Neural cell (in vitro differentiated cells): ENCODE measurements around the gene PRPF38A. TPM values are rescaled to one million over a fixed set of nuclear protein-coding genes. Genes with fewer than 3 reads are reported as not detected.

Experiments used
- H2AFZ ChIP-seq: fragments of 200-600, 300-800 bp; sonication (generic), shearing (Covaris generic); 2 replicates; pipeline ENCODE4 v1.6.0; 2014; ENCODE audit warnings: low read depth, mild to moderate bottlenecking, antibody characterized with exemption, low read length, moderate library complexity
- H3F3A ChIP-seq: fragments of 200-600 bp; shearing (Covaris generic); 2 replicates; pipeline ENCODE4 v1.6.1; 2016; ENCODE audit warnings: mild to moderate bottlenecking, moderate library complexity, mixed read lengths, antibody characterized with exemption, low read length; ENCODE audit not compliant: insufficient read depth, poor library complexity, severe bottlenecking
- H3K27ac ChIP-seq: fragments of 200-600, 300-800 bp; sonication (generic), shearing (Covaris generic); 2 replicates; pipeline ENCODE4 v1.5.1; 2014; ENCODE audit warnings: mild to moderate bottlenecking, low read length, moderate library complexity
- H3K27me3 ChIP-seq: fragments of 300-800, 200-600 bp; sonication (generic), shearing (Covaris generic); 2 replicates; pipeline ENCODE4 v1.6.0; 2014; ENCODE audit warnings: mild to moderate bottlenecking, low read depth, low read length, moderate library complexity; ENCODE audit not compliant: insufficient read depth
- H3K36me3 ChIP-seq: fragments of 300-800, 200-600 bp; sonication (generic), shearing (Covaris generic); 2 replicates; pipeline ENCODE4 v1.5.1; 2014; ENCODE audit warnings: mild to moderate bottlenecking, antibody characterized with exemption, low read length, moderate library complexity; ENCODE audit not compliant: insufficient read depth
- H3K4me2 ChIP-seq: fragments of 300-800, 200-600 bp; sonication (generic), shearing (Covaris generic); 2 replicates; pipeline ENCODE4 v1.6.0; 2014; ENCODE audit warnings: mild to moderate bottlenecking, low read length
- H3K4me3 ChIP-seq: fragments of 300-800, 200-600 bp; sonication (generic), shearing (Covaris generic); 2 replicates; pipeline ENCODE4 v1.5.1; 2014; ENCODE audit warnings: mild to moderate bottlenecking, low read length, moderate library complexity
- H3K79me2 ChIP-seq: fragments of 200-600 bp; shearing (Covaris generic); replicated peaks from 2 replicates; pipeline ENCODE4 v1.6.0; 2014; ENCODE audit warnings: mild to moderate bottlenecking, low read length, moderate library complexity; ENCODE audit not compliant: insufficient read depth
- H3K9ac ChIP-seq: fragments of 300-800, 200-600 bp; sonication (generic), shearing (Covaris generic); 2 replicates; pipeline ENCODE4 v1.6.1; 2016; ENCODE audit warnings: mild to moderate bottlenecking, low read length, mixed read lengths
- H3K9me2 ChIP-seq: fragments of 200-600 bp; shearing (Covaris generic); 2 replicates; pipeline ENCODE4 v1.6.1; 2016; ENCODE audit warnings: mild to moderate bottlenecking, low read length, mixed read lengths; ENCODE audit not compliant: insufficient read depth
- H3K9me3 ChIP-seq: fragments of 200-600, 300-800 bp; sonication (generic), shearing (Covaris generic); 2 replicates; pipeline ENCODE4 v1.6.1; 2016; ENCODE audit warnings: mild to moderate bottlenecking, mixed run types, low read length, moderate library complexity, mixed read lengths
- H4K20me1 ChIP-seq: fragments of 200-600 bp; shearing (Covaris generic); 2 replicates; pipeline ENCODE4 v1.6.1; 2016; ENCODE audit warnings: mild to moderate bottlenecking, mixed run types; ENCODE audit not compliant: insufficient read depth
- EP300 ChIP-seq: fragments of 450-650 bp; conservative IDR thresholded peaks from 2 replicates; pipeline ENCODE4 v1.6.1; 2014; ENCODE audit warnings: antibody characterized with exemption, mild to moderate bottlenecking, moderate library complexity; ENCODE audit not compliant: poor library complexity, severe bottlenecking
- EZH2 ChIP-seq: fragments of 200-600, 300-800 bp; shearing (Covaris generic), sonication (generic); IDR thresholded peaks from 2 replicates; pipeline ENCODE4 v1.6.1; 2014; ENCODE audit warnings: antibody characterized with exemption, low read length, borderline replicate concordance, mild to moderate bottlenecking; ENCODE audit not compliant: insufficient read depth, poor library complexity, severe bottlenecking
- MXI1 ChIP-seq: fragments of 450-650 bp; conservative IDR thresholded peaks from 2 replicates; pipeline ENCODE4 v1.6.1; 2014; ENCODE audit warnings: antibody characterized with exemption, mild to moderate bottlenecking; ENCODE audit not compliant: poor library complexity, severe bottlenecking
- POLR2AphosphoS5 ChIP-seq: IDR thresholded peaks from 2 replicates; pipeline ENCODE4 v1.6.1; 2012
- RAD21 ChIP-seq: fragments of 450-650 bp; conservative IDR thresholded peaks from 2 replicates; pipeline ENCODE4 v1.6.1; 2014; ENCODE audit warnings: antibody characterized with exemption, mild to moderate bottlenecking, moderate library complexity
- SMC3 ChIP-seq: fragments of 450-650 bp; conservative IDR thresholded peaks from 2 replicates; pipeline ENCODE4 v1.6.1; 2014; ENCODE audit warnings: antibody characterized with exemption, mild to moderate bottlenecking, moderate library complexity; ENCODE audit not compliant: poor library complexity
- TAF1 ChIP-seq: IDR thresholded peaks from 2 replicates; pipeline ENCODE4 v1.6.1; 2012; ENCODE audit warnings: low read depth
- polyA plus RNA-seq: library from polyadenylated mRNA; depleted of rRNA; stranded (reverse); fragments of >200 nt; gene quantifications from 2 replicates; pipeline ENCODE4 v1.2.3, GENCODE V29; 2014
- TF ChIP-seq, protein P1 (sequence below): fragments of 450-650 bp; IDR thresholded peaks from 2 replicates; pipeline ENCODE4 v1.5.1; 2014; ENCODE audit warnings: antibody characterized with exemption, mild to moderate bottlenecking, moderate library complexity; ENCODE audit not compliant: poor library complexity, severe bottlenecking
- TF ChIP-seq, protein P2 (sequence below): IDR thresholded peaks from 2 replicates; pipeline ENCODE4 v1.6.1; 2012; ENCODE audit warnings: borderline replicate concordance

Gene PRPF38A
- polyA plus RNA-seq, 1 donor from 2014 or later: 18.0 TPM

GRCh38 chr1:52436817-52437216 is 32.4 kb downstream of the PRPF38A start:
- Histone ChIP-seq H3K4me3 (no peak overlapping the region), H3K27ac (no peak overlapping the region), H2AFZ (no peak overlapping the region), H3K4me2 (no peak overlapping the region), H3K9me3 (no peaks in the 10 kb centered on the region), H3K79me2 (no peaks in the 10 kb centered on the region), H3K27me3 (no peaks in the 10 kb centered on the region), H3F3A (no peaks in the 10 kb centered on the region), H3K36me3 (peaks cover 5% of the 10 kb centered on the region), H4K20me1 (no peaks in the 10 kb centered on the region), H3K9me2 (no peaks in the 10 kb centered on the region), H3K9ac (no peak overlapping the region)
- TF ChIP-seq, protein P1, sequence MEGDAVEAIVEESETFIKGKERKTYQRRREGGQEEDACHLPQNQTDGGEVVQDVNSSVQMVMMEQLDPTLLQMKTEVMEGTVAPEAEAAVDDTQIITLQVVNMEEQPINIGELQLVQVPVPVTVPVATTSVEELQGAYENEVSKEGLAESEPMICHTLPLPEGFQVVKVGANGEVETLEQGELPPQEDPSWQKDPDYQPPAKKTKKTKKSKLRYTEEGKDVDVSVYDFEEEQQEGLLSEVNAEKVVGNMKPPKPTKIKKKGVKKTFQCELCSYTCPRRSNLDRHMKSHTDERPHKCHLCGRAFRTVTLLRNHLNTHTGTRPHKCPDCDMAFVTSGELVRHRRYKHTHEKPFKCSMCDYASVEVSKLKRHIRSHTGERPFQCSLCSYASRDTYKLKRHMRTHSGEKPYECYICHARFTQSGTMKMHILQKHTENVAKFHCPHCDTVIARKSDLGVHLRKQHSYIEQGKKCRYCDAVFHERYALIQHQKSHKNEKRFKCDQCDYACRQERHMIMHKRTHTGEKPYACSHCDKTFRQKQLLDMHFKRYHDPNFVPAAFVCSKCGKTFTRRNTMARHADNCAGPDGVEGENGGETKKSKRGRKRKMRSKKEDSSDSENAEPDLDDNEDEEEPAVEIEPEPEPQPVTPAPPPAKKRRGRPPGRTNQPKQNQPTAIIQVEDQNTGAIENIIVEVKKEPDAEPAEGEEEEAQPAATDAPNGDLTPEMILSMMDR: no peak
- TF ChIP-seq EP300 (no peak), POLR2AphosphoS5 (no peak), SMC3 (no peak), RAD21 (no peak), MXI1 (no peak), TAF1 (no peak), EZH2 (no peak)
- TF ChIP-seq, protein P2, sequence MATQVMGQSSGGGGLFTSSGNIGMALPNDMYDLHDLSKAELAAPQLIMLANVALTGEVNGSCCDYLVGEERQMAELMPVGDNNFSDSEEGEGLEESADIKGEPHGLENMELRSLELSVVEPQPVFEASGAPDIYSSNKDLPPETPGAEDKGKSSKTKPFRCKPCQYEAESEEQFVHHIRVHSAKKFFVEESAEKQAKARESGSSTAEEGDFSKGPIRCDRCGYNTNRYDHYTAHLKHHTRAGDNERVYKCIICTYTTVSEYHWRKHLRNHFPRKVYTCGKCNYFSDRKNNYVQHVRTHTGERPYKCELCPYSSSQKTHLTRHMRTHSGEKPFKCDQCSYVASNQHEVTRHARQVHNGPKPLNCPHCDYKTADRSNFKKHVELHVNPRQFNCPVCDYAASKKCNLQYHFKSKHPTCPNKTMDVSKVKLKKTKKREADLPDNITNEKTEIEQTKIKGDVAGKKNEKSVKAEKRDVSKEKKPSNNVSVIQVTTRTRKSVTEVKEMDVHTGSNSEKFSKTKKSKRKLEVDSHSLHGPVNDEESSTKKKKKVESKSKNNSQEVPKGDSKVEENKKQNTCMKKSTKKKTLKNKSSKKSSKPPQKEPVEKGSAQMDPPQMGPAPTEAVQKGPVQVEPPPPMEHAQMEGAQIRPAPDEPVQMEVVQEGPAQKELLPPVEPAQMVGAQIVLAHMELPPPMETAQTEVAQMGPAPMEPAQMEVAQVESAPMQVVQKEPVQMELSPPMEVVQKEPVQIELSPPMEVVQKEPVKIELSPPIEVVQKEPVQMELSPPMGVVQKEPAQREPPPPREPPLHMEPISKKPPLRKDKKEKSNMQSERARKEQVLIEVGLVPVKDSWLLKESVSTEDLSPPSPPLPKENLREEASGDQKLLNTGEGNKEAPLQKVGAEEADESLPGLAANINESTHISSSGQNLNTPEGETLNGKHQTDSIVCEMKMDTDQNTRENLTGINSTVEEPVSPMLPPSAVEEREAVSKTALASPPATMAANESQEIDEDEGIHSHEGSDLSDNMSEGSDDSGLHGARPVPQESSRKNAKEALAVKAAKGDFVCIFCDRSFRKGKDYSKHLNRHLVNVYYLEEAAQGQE: no peak

DNA sequence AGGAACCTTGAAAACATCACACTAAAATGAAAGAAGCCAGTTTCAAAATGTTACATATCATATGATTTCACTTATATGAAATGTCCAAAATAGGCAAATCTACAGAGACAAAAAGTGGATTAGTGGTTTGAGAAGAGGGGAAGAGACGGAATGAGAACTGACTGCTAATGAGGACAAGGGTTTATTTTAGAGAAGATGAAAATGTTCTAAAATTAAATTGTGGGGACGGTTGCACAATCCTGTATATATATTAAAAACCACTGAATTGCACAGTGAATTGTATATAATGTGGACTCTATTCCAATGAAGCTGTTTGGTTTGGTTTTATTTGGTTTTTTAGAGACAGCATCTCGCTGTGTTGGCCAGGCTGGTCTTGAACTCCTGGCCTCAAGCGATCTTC is 35.6 kb downstream of the PRPF38A start:
- Histone ChIP-seq H3K9ac (no peak overlapping the region), H2AFZ (no peak overlapping the region), H3K36me3 (peaks cover 5% of the 10 kb centered on the region), H3K27ac (no peak overlapping the region), H3K79me2 (no peaks in the 10 kb centered on the region), H3F3A (no peaks in the 10 kb centered on the region), H3K9me2 (no peaks in the 10 kb centered on the region), H3K4me2 (no peak overlapping the region), H3K4me3 (no peak overlapping the region), H3K27me3 (no peaks in the 10 kb centered on the region), H3K9me3 (no peaks in the 10 kb centered on the region), H4K20me1 (no peaks in the 10 kb centered on the region)
- TF ChIP-seq SMC3 (no peak), EZH2 (no peak), RAD21 (no peak), EP300 (no peak), POLR2AphosphoS5 (no peak), TAF1 (no peak), MXI1 (no peak)
- TF ChIP-seq, protein P2: no peak
- TF ChIP-seq, protein P1: no peak
